ENCODE results near the gene CYP4A22.

Gene CYP4A22

GRCh38 chr1:47178654-47179016 lies 41.4 kb downstream of the CYP4A22 start:
- no peak for TF ChIP-seq CTCF (IDR thresholded peaks at IDR 0.05; ENCODE audit: low read depth, low read length)
- DNase-seq (ENCODE audit: extremely low read depth, low read depth): no peak

- DNase-seq (ENCODE audit: extremely low read depth, low read depth): peak; percentile 88
- peak; percentile 96 for TF ChIP-seq CTCF (IDR thresholded peaks at IDR 0.05; ENCODE audit: low read depth, low read length)
These were observed 42.1 kb downstream of the CYP4A22 start for GRCh38 chr1:47179017-47179987.

DNA sequence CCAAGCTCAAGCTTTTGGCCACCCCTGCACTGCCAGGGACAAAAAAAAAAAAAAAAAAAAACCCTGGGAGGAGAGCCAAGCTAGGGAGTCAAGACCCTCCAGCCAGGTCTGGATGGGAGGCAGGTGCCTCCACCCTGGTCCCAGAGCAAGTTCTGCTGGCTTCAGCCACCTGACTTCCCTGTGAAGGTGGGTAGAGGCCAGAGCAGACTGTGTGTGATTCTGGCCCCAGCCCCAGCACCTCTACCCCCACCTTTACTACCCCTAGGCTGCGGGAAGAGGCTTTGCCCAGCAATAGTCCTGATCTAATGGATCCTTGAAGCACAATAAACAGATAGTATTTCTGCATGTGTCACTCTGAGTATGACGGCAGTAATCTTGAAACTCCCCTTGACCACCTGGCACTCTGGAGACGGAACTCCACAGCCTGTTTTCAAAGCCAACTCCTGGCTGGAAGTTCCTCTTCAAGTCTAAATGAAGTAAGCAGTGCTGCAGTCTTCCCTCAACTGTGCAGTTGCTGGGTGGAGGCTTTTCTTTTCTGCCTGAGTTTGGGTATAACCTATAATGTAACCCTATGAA lies 42.8 kb downstream of the CYP4A22 start:
- no peak for TF ChIP-seq CTCF (IDR thresholded peaks at IDR 0.05; ENCODE audit: low read depth, low read length)
- no peak for DNase-seq (ENCODE audit: extremely low read depth, low read depth)

GRCh38 chr1:47180603-47181094 lies 43.4 kb downstream of the CYP4A22 start:
- TF ChIP-seq CTCF (IDR thresholded peaks at IDR 0.05; ENCODE audit: low read depth, low read length): no peak
- DNase-seq (ENCODE audit: extremely low read depth, low read depth): no peak

DNA sequence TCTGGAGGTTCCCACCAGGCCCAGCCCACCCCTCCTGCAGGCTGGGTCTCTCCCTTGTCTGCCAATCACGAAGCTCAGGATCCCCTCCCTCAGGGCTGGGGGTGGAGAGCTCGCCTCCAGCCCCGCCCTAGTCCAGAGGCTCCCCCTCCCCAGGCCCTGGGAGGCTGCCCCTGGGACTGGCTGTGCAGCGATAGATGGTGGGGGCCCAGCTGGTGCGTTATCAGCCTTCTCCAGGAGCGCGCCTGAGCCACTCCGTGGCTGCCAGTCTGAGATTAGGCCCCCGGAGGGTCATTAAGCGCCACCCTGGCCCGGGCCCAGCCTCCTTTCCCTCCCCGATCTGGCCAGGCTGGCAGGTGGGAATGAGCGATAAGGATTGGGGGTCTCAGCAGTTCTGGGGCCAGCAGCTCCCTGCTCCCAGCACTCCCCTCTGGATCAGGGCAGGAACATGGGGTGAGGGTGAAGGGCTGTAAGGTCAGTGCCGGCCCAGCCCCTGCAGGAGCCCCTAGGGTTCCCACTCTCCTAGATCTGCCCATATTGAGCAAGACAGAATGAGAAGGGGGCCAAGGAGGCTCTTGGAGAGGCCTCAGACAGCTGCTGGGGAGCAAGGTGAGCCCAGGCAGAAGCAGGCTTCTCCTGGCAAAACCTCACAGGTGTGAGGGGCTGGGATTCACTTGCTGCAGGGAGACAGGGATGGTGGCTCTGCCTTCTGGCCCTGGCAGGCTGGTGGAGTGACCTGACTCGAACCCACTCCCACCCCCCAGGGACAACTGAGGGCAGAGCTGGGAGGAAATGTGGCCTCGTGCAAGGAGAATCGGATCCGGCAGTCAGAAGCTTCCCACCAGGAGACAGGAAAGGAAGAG lies 44.1 kb downstream of the CYP4A22 start:
- no peak for TF ChIP-seq CTCF (IDR thresholded peaks at IDR 0.05; ENCODE audit: low read depth, low read length)
- no peak for DNase-seq (ENCODE audit: extremely low read depth, low read depth)

- no peak for DNase-seq (ENCODE audit: extremely low read depth, low read depth)
These were observed 44.9 kb downstream of the CYP4A22 start for GRCh38 chr1:47181955-47182675.

More at GRCh38 chr1:47181955-47182675, 44.9 kb downstream of the CYP4A22 start:
- no peak for TF ChIP-seq CTCF (IDR thresholded peaks at IDR 0.05; ENCODE audit: low read depth, low read length)

Data from AG09319 (cell line).